DMS114 treated with DMSO at 0.1 percent for 48 hours (cell line): Measurements from ENCODE around the gene FBLL1.
"Not testable (repeated sequence)": the region's sequence is repeated elsewhere in the genome, so short reads cannot be mapped to it uniquely, and the experiment has no call there.

Source experiments
- DNase-seq: peaks from one replicate; lab custom pipeline; 2025; ENCODE audit not compliant: unreplicated experiment; lab: John Stamatoyannopoulos, UW

FBLL1 gene

GRCh38 chr5:168550656-168551055 is 21.6 kb downstream of the FBLL1 start:
- no peak for DNase-seq

- no peak for DNase-seq
These were observed 23.0 kb downstream of the FBLL1 start for GRCh38 chr5:168552146-168552545.

- DNase-seq = no peak
These were observed 24.4 kb downstream of the FBLL1 start for GRCh38 chr5:168553377-168554130.

GRCh38 chr5:168557389-168557788 is 28.3 kb downstream of the FBLL1 start:
- DNase-seq = no peak

GRCh38 chr5:168562279-168562678 is 33.2 kb downstream of the FBLL1 start:
- DNase-seq = no peak

GRCh38 chr5:168563959-168564358 is 34.9 kb downstream of the FBLL1 start:
- DNase-seq = no peak

GRCh38 chr5:168568738-168569137 is 39.6 kb downstream of the FBLL1 start:
- DNase-seq = no peak

GRCh38 chr5:168570490-168571328 is 41.6 kb downstream of the FBLL1 start:
- DNase-seq = no peak

GRCh38 chr5:168573663-168574062 is 44.6 kb downstream of the FBLL1 start:
- DNase-seq = not testable (repeated sequence)

GRCh38 chr5:168574156-168574555 is 45.1 kb downstream of the FBLL1 start:
- DNase-seq = not testable (repeated sequence)

GRCh38 chr5:168575391-168576372 is 46.6 kb downstream of the FBLL1 start:
- DNase-seq = no peak

GRCh38 chr5:168578006-168578405 is 48.9 kb downstream of the FBLL1 start:
- DNase-seq = no peak

GRCh38 chr5:168578538-168579487 is 49.7 kb downstream of the FBLL1 start, which contains the start of gene PANK3:
Gene PANK3 (minus strand): TSS chr5:168579368. CDS start chr5:168579283, 85 bp downstream.
- peak; percentile 61 for DNase-seq

- peak; percentile 99 for DNase-seq
These were observed 50.6 kb downstream of the FBLL1 start for GRCh38 chr5:168579488-168580226.

- DNase-seq = no peak
These were observed 51.1 kb downstream of the FBLL1 start for GRCh38 chr5:168580227-168580508.
